Liver (tissue), 9 donors: ENCODE measurements around the gene PEAK3. TPM values are rescaled to one million over a fixed set of nuclear protein-coding genes. Genes with fewer than 3 reads are reported as not detected.

Source experiments
- DNase-seq: peaks from one replicate; pipeline ENCODE4 v3.0.0-alpha.2; 2017; ENCODE audit warnings: low spot score
- H3K27ac ChIP-seq, 2 donors: one replicate each; pipeline ENCODE4 v1.7.0; 2013; ENCODE audit warnings: inconsistent platforms in 2 of 2, low read length in 2 of 2, control low read depth in 1 of 2, low read depth in 1 of 2, mild to moderate bottlenecking in 1 of 2
- H3K27me3 ChIP-seq, 4 donors: one replicate each; pipeline versions ENCODE4 v1.6.1 to v1.7.0; 2013; ENCODE audit warnings: low read length in 3 of 4, inconsistent platforms in 1 of 4, mild to moderate bottlenecking in 1 of 4, moderate library complexity in 1 of 4; ENCODE audit not compliant: control insufficient read depth in 4 of 4, insufficient read depth in 4 of 4
- H3K36me3 ChIP-seq, 4 donors: one replicate each; pipeline versions ENCODE4 v1.6.1 to v1.7.0; 2013; ENCODE audit warnings: low read length in 3 of 4, mild to moderate bottlenecking in 3 of 4, low read depth in 1 of 4, moderate library complexity in 1 of 4; ENCODE audit not compliant: control insufficient read depth in 4 of 4, insufficient read depth in 3 of 4
- H3K4me1 ChIP-seq, 4 donors: one replicate each; pipeline versions ENCODE4 v1.6.1 to v1.7.0; 2013; ENCODE audit warnings: low read length in 3 of 4, mild to moderate bottlenecking in 3 of 4, moderate library complexity in 1 of 4; ENCODE audit not compliant: control insufficient read depth in 4 of 4, insufficient read depth in 4 of 4
- H3K4me3 ChIP-seq, 3 donors: one replicate each; pipeline versions ENCODE4 v1.6.1 to v1.7.0; 2013; ENCODE audit warnings: low read length in 3 of 3, control low read depth in 1 of 3, low read depth in 1 of 3, mild to moderate bottlenecking in 1 of 3
- H3K9ac ChIP-seq, 2 donors: one replicate each; pipeline ENCODE4 v1.7.0; 2013; ENCODE audit warnings: low read length in 2 of 2, mild to moderate bottlenecking in 2 of 2, moderate library complexity in 2 of 2, control low read depth in 1 of 2, low read depth in 1 of 2
- H3K9me3 ChIP-seq, 4 donors: one replicate each; pipeline versions ENCODE4 v1.6.1 to v1.7.0; 2013; ENCODE audit warnings: low read length in 3 of 4; ENCODE audit not compliant: control insufficient read depth in 4 of 4
- EGR1 ChIP-seq, 2 donors: IDR thresholded peaks; 2 replicates each; pipeline ENCODE4 v1.6.1; 2016 to 2018; ENCODE audit warnings: antibody characterized with exemption in 2 of 2, low read depth in 2 of 2
- FOXA1 ChIP-seq: IDR thresholded peaks from 2 replicates; pipeline ENCODE4 v1.6.1; 2016; ENCODE audit warnings: antibody characterized with exemption
- FOXA2 ChIP-seq: IDR thresholded peaks from 2 replicates; pipeline ENCODE4 v1.6.1; 2016; ENCODE audit warnings: antibody characterized with exemption
- HNF4G ChIP-seq: IDR thresholded peaks from 2 replicates; pipeline ENCODE4 v1.6.1; 2016; ENCODE audit warnings: antibody characterized with exemption
- JUND ChIP-seq, 2 donors: IDR thresholded peaks; 2 replicates each; pipeline ENCODE4 v1.6.1; 2016; ENCODE audit warnings: antibody characterized with exemption in 2 of 2
- NR2F2 ChIP-seq: IDR thresholded peaks from 2 replicates; pipeline ENCODE4 v1.6.1; 2016; ENCODE audit warnings: antibody characterized with exemption
- SP1 ChIP-seq: IDR thresholded peaks from 2 replicates; pipeline ENCODE4 v1.6.1; 2018; ENCODE audit warnings: antibody characterized with exemption, mild to moderate bottlenecking
- TAF1 ChIP-seq: conservative IDR thresholded peaks from 2 replicates; pipeline ENCODE4 v1.6.1; 2016; ENCODE audit warnings: antibody characterized with exemption, mild to moderate bottlenecking
- WGBS: extraction: QIAGEN DNeasy Blood & Tissue Kit; methylation state at CpG from one replicate; pipeline ENCODE4 v1.1.7; 2013; 5-methylcytosine and 5-hydroxymethylcytosine counted together
- polyA plus RNA-seq, 2 donors: library from polyadenylated mRNA; stranded (reverse) in 1 of 2; unstranded in 1 of 2; fragments of 200-250 nt in 1 of 2; fragments of >200 nt in 1 of 2; fragmentation: Nextera tagmentation in 1 of 2; extraction: Ambion mirVana in 1 of 2; gene quantifications; one replicate each; pipeline versions ENCODE4 v1.2.1 to v1.2.3, GENCODE V29; 2013 to 2015
- total RNA-seq, 2 donors: library from RNA; depleted of rRNA; stranded (reverse); fragments of >200 nt; gene quantifications; one replicate each; pipeline ENCODE4 v1.2.3, GENCODE V29; 2014
- TF ChIP-seq, protein P1 (sequence below): fragments of 150-350 bp; IDR thresholded peaks from 2 replicates; pipeline ENCODE4 v1.5.1; 2017; ENCODE audit warnings: improper control_type of control experiment, low read depth, low read length; ENCODE audit not compliant: missing input control
- TF ChIP-seq, protein P2 (sequence below): IDR thresholded peaks from 2 replicates; pipeline ENCODE4 v1.6.1; 2016; ENCODE audit warnings: antibody characterized with exemption
- TF ChIP-seq, protein P3 (sequence below): IDR thresholded peaks from 2 replicates; pipeline ENCODE4 v1.6.1; 2016; ENCODE audit warnings: antibody characterized with exemption, mild to moderate bottlenecking
- TF ChIP-seq, protein P4 (sequence below): IDR thresholded peaks from 2 replicates; pipeline ENCODE4 v1.6.1; 2016; ENCODE audit warnings: antibody characterized with exemption
- TF ChIP-seq, protein P5 (sequence below): IDR thresholded peaks from 2 replicates; pipeline ENCODE4 v1.6.1; 2016; ENCODE audit warnings: antibody characterized with exemption
- donor health status: healthy.
- donor health status: healthy.
- donor health status: healthy.
- donor health status: healthy.
- donor health status: healthy.

Gene PEAK3
- total and polyA plus RNA-seq, 4 donors, result 0.09 to 0.67 (median 0.31) TPM

DNA sequence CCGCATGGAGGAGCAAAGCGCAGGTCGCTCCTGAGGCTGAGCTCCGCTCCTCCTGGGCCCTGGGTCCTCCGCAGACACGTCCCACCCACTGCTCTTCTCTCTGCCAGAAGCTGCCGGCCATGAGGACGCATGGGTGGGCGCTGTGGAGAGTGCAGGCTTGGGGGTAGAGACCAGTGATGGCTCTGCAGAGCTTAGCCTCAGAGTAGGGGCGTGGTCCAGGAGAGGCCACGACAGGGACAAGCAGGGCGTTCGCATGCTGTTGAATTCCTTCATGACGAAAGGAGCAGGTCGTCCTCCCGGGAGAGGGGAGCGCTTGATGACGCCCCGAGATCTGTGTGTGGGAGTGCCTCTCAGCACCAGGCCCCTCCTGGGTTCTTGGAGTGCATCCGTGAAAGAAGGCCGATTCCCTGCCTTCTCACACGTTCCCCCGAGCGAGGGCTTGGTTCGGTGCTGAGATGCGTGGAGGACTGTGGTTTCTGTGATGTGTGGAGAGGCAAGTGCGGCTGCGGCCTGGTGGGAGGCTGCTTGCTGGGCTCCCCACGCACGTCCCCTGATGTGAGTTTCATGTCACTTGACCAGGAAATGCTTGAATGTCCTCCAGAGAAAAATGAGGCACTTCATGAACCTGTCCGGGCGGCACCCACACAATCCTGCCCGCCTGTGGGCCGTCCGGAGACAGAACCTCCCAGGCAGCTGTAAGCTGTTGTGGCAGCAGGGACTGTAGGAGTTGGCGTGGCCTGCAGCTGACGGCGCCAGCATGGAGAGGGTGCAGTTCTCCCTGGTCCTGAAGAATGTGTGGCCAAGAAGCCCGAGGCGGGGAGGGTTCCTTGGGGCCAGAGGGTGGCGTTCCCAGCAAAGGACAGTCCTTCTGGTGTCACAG lies 40.9 kb downstream of the PEAK3 start:
- H3K27ac ChIP-seq, result no peak overlapping the region
- peaks cover 20 to 49% (median 46%) of the 10 kb centered on the region in 4 donors for H3K4me1 ChIP-seq
- no peaks in the 10 kb centered on the region for H3K9me3 ChIP-seq
- H3K36me3 ChIP-seq, result peaks cover 10 to 26% (median 18%) of the 10 kb centered on the region in 4 donors
- no peak for DNase-seq
- TF ChIP-seq FOXA1 (no peak), TAF1 (no peak), SP1 (no peak), JUND (IDR thresholded peaks at IDR 0.05) (no peak), FOXA2 (no peak), HNF4G (no peak), EGR1 (IDR thresholded peaks at IDR 0.05; ENCODE audit: low read depth in 2 of 2) (no peak)
- TF ChIP-seq, protein P1, sequence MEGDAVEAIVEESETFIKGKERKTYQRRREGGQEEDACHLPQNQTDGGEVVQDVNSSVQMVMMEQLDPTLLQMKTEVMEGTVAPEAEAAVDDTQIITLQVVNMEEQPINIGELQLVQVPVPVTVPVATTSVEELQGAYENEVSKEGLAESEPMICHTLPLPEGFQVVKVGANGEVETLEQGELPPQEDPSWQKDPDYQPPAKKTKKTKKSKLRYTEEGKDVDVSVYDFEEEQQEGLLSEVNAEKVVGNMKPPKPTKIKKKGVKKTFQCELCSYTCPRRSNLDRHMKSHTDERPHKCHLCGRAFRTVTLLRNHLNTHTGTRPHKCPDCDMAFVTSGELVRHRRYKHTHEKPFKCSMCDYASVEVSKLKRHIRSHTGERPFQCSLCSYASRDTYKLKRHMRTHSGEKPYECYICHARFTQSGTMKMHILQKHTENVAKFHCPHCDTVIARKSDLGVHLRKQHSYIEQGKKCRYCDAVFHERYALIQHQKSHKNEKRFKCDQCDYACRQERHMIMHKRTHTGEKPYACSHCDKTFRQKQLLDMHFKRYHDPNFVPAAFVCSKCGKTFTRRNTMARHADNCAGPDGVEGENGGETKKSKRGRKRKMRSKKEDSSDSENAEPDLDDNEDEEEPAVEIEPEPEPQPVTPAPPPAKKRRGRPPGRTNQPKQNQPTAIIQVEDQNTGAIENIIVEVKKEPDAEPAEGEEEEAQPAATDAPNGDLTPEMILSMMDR, result no peak
- TF ChIP-seq, protein P2, sequence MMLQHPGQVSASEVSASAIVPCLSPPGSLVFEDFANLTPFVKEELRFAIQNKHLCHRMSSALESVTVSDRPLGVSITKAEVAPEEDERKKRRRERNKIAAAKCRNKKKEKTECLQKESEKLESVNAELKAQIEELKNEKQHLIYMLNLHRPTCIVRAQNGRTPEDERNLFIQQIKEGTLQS, result no peak
- TF ChIP-seq, protein P3, sequence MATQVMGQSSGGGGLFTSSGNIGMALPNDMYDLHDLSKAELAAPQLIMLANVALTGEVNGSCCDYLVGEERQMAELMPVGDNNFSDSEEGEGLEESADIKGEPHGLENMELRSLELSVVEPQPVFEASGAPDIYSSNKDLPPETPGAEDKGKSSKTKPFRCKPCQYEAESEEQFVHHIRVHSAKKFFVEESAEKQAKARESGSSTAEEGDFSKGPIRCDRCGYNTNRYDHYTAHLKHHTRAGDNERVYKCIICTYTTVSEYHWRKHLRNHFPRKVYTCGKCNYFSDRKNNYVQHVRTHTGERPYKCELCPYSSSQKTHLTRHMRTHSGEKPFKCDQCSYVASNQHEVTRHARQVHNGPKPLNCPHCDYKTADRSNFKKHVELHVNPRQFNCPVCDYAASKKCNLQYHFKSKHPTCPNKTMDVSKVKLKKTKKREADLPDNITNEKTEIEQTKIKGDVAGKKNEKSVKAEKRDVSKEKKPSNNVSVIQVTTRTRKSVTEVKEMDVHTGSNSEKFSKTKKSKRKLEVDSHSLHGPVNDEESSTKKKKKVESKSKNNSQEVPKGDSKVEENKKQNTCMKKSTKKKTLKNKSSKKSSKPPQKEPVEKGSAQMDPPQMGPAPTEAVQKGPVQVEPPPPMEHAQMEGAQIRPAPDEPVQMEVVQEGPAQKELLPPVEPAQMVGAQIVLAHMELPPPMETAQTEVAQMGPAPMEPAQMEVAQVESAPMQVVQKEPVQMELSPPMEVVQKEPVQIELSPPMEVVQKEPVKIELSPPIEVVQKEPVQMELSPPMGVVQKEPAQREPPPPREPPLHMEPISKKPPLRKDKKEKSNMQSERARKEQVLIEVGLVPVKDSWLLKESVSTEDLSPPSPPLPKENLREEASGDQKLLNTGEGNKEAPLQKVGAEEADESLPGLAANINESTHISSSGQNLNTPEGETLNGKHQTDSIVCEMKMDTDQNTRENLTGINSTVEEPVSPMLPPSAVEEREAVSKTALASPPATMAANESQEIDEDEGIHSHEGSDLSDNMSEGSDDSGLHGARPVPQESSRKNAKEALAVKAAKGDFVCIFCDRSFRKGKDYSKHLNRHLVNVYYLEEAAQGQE, result no peak
- 88% methylated on average over 41 of the region's 41 CpGs for WGBS
- H3K9ac ChIP-seq, result no peak overlapping the region
- no peaks in the 10 kb centered on the region for H3K27me3 ChIP-seq
- H3K4me3 ChIP-seq, result no peak overlapping the region

DNA sequence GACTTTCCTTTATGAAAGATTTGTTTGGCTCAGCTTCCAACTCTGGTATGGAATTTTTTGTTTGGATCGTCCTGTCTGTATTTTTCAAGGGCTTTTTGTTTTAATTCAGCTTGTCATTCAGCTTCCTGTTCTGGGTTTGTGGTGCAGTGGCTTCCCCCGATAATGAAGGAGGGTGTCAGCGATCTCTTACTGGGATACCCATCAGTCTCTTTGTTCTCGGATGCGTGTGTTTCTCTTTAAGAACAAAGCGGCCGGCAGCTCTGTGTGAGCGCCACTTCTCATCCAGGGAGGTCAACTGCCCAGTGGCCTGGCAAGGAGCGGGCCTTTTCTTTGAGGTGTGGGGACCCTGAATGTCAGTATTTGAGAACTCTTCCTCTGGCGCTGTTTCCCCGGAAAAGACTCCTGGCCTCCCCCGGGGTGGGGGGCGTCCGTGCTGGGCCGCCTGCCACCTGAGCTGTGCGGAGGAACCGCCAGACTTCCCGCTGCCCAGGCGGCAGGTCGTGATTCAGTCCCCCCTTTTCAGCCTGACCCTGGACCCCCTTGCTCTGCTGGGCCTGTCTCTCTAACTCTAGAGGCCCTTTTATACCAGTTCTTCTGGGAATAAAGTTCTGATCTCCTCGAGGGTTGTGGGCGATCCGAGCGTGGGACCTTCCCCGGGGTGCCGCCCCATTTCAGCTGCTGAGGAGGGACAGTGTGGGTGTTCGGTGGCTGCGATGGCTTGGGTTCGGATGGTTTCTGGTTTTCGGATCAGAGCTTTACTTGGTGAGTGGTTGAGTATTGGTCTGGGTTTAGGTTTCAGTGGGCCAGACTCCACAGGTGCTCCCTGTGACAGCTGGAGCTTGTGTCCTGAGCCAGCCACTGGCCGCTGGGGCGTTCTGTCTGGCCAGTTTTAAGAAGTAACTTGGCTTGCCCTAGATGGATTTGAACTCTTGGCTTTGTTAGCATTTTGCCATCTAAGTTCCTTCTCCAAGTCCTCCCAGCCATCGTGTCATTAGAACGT lies 41.9 kb downstream of the PEAK3 start:
- Histone ChIP-seq H3K4me3 (peak overlapping the region in 1 of 3 donors; percentile 7), H3K9ac (no peak overlapping the region), H3K9me3 (no peaks in the 10 kb centered on the region), H3K27ac (peak overlapping the region; percentile 10 to 15), H3K27me3 (no peaks in the 10 kb centered on the region), H3K36me3 (peaks cover 9 to 17% (median 13%) of the 10 kb centered on the region in 4 donors), H3K4me1 (peaks cover 21 to 53% (median 50%) of the 10 kb centered on the region in 4 donors)
- TF ChIP-seq NR2F2 (peak; percentile 23), EGR1 (IDR thresholded peaks at IDR 0.05; ENCODE audit: low read depth in 2 of 2) (no peak)
- TF ChIP-seq, protein P4, sequence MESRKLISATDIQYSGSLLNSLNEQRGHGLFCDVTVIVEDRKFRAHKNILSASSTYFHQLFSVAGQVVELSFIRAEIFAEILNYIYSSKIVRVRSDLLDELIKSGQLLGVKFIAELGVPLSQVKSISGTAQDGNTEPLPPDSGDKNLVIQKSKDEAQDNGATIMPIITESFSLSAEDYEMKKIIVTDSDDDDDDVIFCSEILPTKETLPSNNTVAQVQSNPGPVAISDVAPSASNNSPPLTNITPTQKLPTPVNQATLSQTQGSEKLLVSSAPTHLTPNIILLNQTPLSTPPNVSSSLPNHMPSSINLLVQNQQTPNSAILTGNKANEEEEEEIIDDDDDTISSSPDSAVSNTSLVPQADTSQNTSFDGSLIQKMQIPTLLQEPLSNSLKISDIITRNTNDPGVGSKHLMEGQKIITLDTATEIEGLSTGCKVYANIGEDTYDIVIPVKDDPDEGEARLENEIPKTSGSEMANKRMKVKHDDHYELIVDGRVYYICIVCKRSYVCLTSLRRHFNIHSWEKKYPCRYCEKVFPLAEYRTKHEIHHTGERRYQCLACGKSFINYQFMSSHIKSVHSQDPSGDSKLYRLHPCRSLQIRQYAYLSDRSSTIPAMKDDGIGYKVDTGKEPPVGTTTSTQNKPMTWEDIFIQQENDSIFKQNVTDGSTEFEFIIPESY, result no peak
- TF ChIP-seq, protein P5, sequence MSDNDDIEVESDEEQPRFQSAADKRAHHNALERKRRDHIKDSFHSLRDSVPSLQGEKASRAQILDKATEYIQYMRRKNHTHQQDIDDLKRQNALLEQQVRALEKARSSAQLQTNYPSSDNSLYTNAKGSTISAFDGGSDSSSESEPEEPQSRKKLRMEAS, result no peak
- DNase-seq, result no peak
- 60% methylated on average over 34 of the region's 34 CpGs for WGBS
